ENCODE data around the gene ARL16. TPM values are rescaled to one million over a fixed set of nuclear protein-coding genes. Genes with fewer than 3 reads are reported as not detected.

Gene ARL16
- total RNA-seq, 1 experiment from 2014 or later: 46.7 TPM

DNA sequence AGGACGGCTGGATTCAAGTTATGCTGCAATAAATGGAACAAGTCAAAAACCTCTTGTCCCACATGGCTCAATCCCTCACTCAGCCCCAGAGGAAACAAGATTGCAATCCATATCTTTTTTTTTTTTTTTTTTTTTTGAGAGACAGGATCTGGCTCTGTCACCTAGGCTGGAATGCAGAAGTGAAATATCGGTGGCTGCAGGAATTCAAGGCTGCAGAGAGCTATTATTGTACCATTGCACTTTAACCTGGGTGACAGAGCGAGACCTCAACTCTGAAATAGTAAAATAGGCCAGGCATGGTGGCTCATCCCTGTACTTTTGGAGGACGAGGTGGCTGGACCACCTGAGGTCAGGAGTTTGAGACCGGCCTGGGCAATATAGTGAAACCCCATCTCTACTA is 24.6 kb downstream of the ARL16 start (continued):
- no peak for TF ChIP-seq ZBTB43 (CRISPR knock-in tag; IDR thresholded peaks at IDR 0.05)
- TF ChIP-seq GABPB1 (CRISPR knock-in tag; IDR thresholded peaks at IDR 0.05): no peak
- no peak for TF ChIP-seq ZNF121 (CRISPR knock-in tag; IDR thresholded peaks at IDR 0.05)
- no peak for TF ChIP-seq NFATC4 (CRISPR knock-in tag; IDR thresholded peaks at IDR 0.05)
- no peak for TF ChIP-seq SMAD4 (CRISPR knock-in tag; IDR thresholded peaks at IDR 0.05)
- no peak for TF ChIP-seq ZNF138 (CRISPR knock-in tag; conservative IDR thresholded peaks at IDR 0.05)
- TF ChIP-seq JUN (CRISPR knock-in tag; IDR thresholded peaks at IDR 0.05): no peak

DNA sequence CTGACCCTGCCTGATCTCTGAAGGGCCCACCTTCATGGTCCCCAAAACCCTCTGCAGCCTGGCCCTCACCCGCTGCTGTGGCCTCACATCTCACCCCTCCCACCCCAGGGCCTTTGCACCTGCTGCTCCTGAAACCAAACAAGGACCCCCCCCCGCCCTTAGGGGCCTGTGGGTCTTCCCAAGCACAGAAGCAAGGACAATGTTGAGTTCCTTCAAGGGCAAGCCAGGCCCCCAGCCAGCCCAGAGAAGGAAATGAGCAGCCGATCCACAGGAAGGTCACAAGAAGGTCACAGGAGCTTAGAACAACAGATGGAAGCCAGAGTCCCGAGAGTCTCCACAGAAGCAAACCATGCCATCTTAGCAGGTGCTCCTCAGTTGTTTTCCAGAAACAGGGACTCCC is 26.8 kb downstream of the ARL16 start:
- Mint-ChIP-seq H3K4me3 (no peak overlapping the region), H3K36me3 (no peaks in the 10 kb centered on the region), H3K9me3 (no peaks in the 10 kb centered on the region), H3K4me1 (peaks cover 14% of the 10 kb centered on the region), H3K27ac (no peak overlapping the region), H3K27me3 (ENCODE audit: low read depth) (no peaks in the 10 kb centered on the region; the same call in 1 of the 2 replicates)
- ATAC-seq (no peak), DNase-seq (ENCODE audit: low spot score) (no peak)
- CTCF ChIA-PET: no interaction called here
- TF ChIP-seq ZBTB43 (CRISPR knock-in tag; IDR thresholded peaks at IDR 0.05) (no peak), ZNF121 (CRISPR knock-in tag; IDR thresholded peaks at IDR 0.05) (no peak), NFYB (CRISPR knock-in tag; conservative IDR thresholded peaks at IDR 0.05; ENCODE audit: low read depth) (no peak), IRF2 (CRISPR knock-in tag; IDR thresholded peaks at IDR 0.05; ENCODE audit: borderline replicate concordance, low read depth) (no peak), MAX (CRISPR knock-in tag; IDR thresholded peaks at IDR 0.05) (no peak), JUN (CRISPR knock-in tag; IDR thresholded peaks at IDR 0.05) (no peak), ZNF396 (CRISPR knock-in tag; IDR thresholded peaks at IDR 0.05; ENCODE audit: borderline replicate concordance) (no peak), ETV6 (CRISPR knock-in tag; IDR thresholded peaks at IDR 0.05) (no peak), ELF4 (CRISPR knock-in tag; IDR thresholded peaks at IDR 0.05; ENCODE audit: low read depth) (no peak)
- TF ChIP-seq, protein P1, sequence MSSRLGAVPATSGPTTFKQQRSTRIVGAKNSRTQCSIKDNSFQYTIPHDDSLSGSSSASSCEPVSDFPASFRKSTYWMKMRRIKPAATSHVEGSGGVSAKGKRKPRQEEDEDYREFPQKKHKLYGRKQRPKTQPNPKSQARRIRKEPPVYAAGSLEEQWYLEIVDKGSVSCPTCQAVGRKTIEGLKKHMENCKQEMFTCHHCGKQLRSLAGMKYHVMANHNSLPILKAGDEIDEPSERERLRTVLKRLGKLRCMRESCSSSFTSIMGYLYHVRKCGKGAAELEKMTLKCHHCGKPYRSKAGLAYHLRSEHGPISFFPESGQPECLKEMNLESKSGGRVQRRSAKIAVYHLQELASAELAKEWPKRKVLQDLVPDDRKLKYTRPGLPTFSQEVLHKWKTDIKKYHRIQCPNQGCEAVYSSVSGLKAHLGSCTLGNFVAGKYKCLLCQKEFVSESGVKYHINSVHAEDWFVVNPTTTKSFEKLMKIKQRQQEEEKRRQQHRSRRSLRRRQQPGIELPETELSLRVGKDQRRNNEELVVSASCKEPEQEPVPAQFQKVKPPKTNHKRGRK (CRISPR knock-in tag; IDR thresholded peaks at IDR 0.05; ENCODE audit: borderline replicate concordance): no peak
- POLR2A ChIA-PET: no interaction called here

DNA sequence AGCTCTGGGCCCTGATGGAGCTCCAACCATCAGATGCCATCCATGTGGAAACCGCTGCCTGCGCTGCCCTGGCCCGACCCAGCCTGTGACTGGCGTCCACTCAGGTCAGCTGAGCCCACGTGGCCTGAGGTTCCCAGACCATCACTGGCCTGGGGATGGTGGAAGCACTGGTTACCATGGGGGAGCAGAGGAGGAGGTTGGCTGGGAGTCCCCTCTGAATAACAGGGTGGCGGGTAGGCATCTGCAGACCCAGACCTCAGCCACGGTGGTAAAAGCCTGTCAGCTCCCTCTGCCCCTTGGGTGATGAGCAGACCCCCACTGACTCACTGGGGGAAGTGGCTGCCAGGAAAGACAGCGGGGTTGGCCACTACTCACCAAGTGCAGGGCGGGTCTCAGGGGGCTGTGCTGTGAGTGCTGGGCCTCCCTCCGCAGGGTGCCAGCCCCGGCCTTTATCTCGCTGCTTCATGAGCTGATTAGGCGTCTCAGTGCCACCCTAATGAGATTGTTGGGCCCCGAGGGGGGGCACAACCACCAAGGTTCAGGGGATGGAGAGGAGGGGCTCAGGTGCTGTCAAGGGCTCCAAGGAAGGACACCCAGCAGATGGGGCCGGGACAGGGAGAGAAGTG is 27.4 kb downstream of the ARL16 start, which contains the start of gene PDE6G:
TSS of gene PDE6G (minus strand) at position 425 of the 626 bp plus-strand sequence. CDS start 3,237 bp downstream, outside the sequence.
- Mint-ChIP-seq H3K4me1 (peaks cover 17% of the 10 kb centered on the region), H3K4me3 (no peak within 1 kb of the TSS), H3K27me3 (ENCODE audit: low read depth) (no peaks in the 10 kb centered on the region; the same call in 1 of the 2 replicates), H3K27ac (no peak within 1 kb of the TSS; the same call in 1 of the 2 replicates), H3K36me3 (no peaks in the 10 kb centered on the region), H3K9me3 (no peaks in the 10 kb centered on the region)
- CTCF ChIA-PET: no interaction called here
- no peak for DNase-seq (ENCODE audit: low spot score)
- ATAC-seq: no peak
- POLR2A ChIA-PET: no interaction called here
- no peak for TF ChIP-seq SP1 (CRISPR knock-in tag; conservative IDR thresholded peaks at IDR 0.05)
- TF ChIP-seq, protein P2, sequence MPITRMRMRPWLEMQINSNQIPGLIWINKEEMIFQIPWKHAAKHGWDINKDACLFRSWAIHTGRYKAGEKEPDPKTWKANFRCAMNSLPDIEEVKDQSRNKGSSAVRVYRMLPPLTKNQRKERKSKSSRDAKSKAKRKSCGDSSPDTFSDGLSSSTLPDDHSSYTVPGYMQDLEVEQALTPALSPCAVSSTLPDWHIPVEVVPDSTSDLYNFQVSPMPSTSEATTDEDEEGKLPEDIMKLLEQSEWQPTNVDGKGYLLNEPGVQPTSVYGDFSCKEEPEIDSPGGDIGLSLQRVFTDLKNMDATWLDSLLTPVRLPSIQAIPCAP (CRISPR knock-in tag; IDR thresholded peaks at IDR 0.05): no peak
- TF ChIP-seq, protein P3, sequence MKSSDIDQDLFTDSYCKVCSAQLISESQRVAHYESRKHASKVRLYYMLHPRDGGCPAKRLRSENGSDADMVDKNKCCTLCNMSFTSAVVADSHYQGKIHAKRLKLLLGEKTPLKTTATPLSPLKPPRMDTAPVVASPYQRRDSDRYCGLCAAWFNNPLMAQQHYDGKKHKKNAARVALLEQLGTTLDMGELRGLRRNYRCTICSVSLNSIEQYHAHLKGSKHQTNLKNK (CRISPR knock-in tag; IDR thresholded peaks at IDR 0.05): no peak
- TF ChIP-seq ZNF219 (CRISPR knock-in tag; IDR thresholded peaks at IDR 0.05; ENCODE audit: borderline replicate concordance): no peak
- TF ChIP-seq, protein P4, sequence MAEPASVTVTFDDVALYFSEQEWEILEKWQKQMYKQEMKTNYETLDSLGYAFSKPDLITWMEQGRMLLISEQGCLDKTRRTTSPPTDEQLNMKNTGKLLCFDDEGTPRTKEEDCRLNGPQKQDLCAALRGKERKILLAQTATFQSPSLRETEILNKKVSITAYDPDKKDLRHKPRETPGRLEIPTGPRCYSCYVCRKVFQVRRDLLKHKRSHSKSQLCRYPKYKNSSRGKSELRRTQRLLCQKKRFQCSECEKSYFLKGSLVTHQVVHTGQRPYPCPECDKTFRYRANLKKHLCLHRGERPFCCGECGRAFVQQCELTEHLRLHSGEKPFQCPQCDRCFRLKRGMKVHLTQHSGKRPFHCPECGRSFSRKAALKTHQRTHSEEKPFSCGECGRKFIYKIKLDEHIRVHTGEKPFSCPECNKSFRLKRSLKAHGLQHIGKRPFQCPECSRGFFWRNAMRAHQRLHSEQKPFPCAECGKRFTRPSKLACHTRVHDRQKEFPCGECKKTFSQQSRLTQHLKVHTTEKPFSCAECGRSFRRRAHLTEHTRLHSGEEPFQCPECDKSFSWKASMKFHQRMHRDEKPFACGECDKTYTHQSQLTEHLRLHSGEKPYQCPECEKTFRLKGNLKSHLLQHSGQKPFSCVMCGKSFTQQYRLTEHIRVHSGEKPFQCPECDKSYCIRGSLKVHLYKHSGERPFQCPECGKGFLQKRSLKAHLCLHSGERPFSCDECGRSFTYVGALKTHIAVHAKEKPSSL (CRISPR knock-in tag; conservative IDR thresholded peaks at IDR 0.05): no peak
- no peak for TF ChIP-seq ZNF317 (CRISPR knock-in tag; IDR thresholded peaks at IDR 0.05; ENCODE audit: borderline replicate concordance, low read depth)
- TF ChIP-seq ZBTB21 (CRISPR knock-in tag; IDR thresholded peaks at IDR 0.05; ENCODE audit: borderline replicate concordance): no peak
- no peak for TF ChIP-seq TEAD4 (CRISPR knock-in tag; IDR thresholded peaks at IDR 0.05)
- TF ChIP-seq, protein P5, sequence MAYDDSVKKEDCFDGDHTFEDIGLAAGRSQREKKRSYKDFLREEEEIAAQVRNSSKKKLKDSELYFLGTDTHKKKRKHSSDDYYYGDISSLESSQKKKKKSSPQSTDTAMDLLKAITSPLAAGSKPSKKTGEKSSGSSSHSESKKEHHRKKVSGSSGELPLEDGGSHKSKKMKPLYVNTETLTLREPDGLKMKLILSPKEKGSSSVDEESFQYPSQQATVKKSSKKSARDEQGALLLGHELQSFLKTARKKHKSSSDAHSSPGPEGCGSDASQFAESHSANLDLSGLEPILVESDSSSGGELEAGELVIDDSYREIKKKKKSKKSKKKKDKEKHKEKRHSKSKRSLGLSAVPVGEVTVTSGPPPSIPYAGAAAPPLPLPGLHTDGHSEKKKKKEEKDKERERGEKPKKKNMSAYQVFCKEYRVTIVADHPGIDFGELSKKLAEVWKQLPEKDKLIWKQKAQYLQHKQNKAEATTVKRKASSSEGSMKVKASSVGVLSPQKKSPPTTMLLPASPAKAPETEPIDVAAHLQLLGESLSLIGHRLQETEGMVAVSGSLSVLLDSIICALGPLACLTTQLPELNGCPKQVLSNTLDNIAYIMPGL (CRISPR knock-in tag; IDR thresholded peaks at IDR 0.05): no peak
